Esophagus muscularis mucosa (tissue), 4 donors: ENCODE measurements around the gene PKMYT1. TPM values are rescaled to one million over a fixed set of nuclear protein-coding genes. Genes with fewer than 3 reads are reported as not detected.

Source experiments
- DNase-seq: peaks from one replicate; pipeline ENCODE4 v3.0.0-alpha.2; 2017; ENCODE audit errors: extremely low spot score
- H3K27ac ChIP-seq, 4 donors: fragments of 200-600 bp; sonication (generic); replicated peaks in 1 of 4; 1 replicate in 3 of 4; 2 replicates in 1 of 4; pipeline ENCODE4 v1.5.1; 2016 to 2019; ENCODE audit warnings: mild to moderate bottlenecking in 1 of 4
- H3K27me3 ChIP-seq, 4 donors: fragments of 200-600 bp; sonication (generic); one replicate each; pipeline versions ENCODE4 v1.5.1 to v1.6.0; 2016 to 2019
- H3K36me3 ChIP-seq, 4 donors: fragments of 200-600 bp; sonication (generic); one replicate each; pipeline ENCODE4 v1.5.1; 2016 to 2019
- H3K4me1 ChIP-seq, 4 donors: fragments of 200-600 bp; sonication (generic); one replicate each; pipeline ENCODE4 v1.5.1; 2016 to 2019
- H3K4me3 ChIP-seq, 4 donors: fragments of 200-600 bp; sonication (generic); 1 replicate in 2 of 4; 2 replicates in 2 of 4; pipeline ENCODE4 v1.5.1; 2016 to 2019; ENCODE audit warnings: mild to moderate bottlenecking in 4 of 4, moderate library complexity in 1 of 4
- H3K9me3 ChIP-seq, 4 donors: fragments of 200-600 bp; sonication (generic); 1 replicate in 3 of 4; 2 replicates in 1 of 4; pipeline ENCODE4 v1.5.1; 2016 to 2019
- EP300 ChIP-seq: sonication (generic); formaldehyde crosslinking; IDR thresholded peaks from one replicate; pipeline ENCODE4 v1.6.1; 2017; ENCODE audit warnings: antibody characterized with exemption
- POLR2A ChIP-seq: fragments of 450-650 bp; IDR thresholded peaks from one replicate; pipeline ENCODE4 v1.6.1; 2017; ENCODE audit warnings: antibody characterized with exemption, moderate library complexity, mild to moderate bottlenecking, low read depth
- POLR2AphosphoS5 ChIP-seq, 2 donors: sonication (generic); formaldehyde crosslinking; IDR thresholded peaks; one replicate each; pipeline ENCODE4 v1.6.1; 2017; ENCODE audit warnings: antibody characterized with exemption in 2 of 2
- WGBS: methylation state at CpG from one replicate; pipeline ENCODE4 v1.1.5; 2018; 5-methylcytosine and 5-hydroxymethylcytosine counted together
- intact Hi-C: fragments of 100-400 bp; cut with DNase I; formaldehyde crosslinking; loops from one replicate; pipeline ENCODE4 v1.15.1; 2023
- total RNA-seq, 4 donors: library from RNA; depleted of rRNA; stranded (reverse); fragments of >200 nt; gene quantifications; one replicate each; pipeline versions ENCODE4 v1.1.0 to v1.2.1, GENCODE V29; 2016
- TF ChIP-seq, protein P1 (sequence below), 3 experiments: fragments of 200-600 bp in 2 of 3; fragments of 450-650 bp in 1 of 3; sonication (generic) in 2 of 3; IDR thresholded peaks; one replicate each; pipeline ENCODE4 v1.5.1; 2017 to 2019; ENCODE audit warnings: antibody characterized with exemption in 3 of 3, mild to moderate bottlenecking in 2 of 3, moderate library complexity in 1 of 3

The PKMYT1 gene
- total RNA-seq, 4 donors from 2014 or later: 0.57 to 2.5 TPM; not detected in 2

DNA sequence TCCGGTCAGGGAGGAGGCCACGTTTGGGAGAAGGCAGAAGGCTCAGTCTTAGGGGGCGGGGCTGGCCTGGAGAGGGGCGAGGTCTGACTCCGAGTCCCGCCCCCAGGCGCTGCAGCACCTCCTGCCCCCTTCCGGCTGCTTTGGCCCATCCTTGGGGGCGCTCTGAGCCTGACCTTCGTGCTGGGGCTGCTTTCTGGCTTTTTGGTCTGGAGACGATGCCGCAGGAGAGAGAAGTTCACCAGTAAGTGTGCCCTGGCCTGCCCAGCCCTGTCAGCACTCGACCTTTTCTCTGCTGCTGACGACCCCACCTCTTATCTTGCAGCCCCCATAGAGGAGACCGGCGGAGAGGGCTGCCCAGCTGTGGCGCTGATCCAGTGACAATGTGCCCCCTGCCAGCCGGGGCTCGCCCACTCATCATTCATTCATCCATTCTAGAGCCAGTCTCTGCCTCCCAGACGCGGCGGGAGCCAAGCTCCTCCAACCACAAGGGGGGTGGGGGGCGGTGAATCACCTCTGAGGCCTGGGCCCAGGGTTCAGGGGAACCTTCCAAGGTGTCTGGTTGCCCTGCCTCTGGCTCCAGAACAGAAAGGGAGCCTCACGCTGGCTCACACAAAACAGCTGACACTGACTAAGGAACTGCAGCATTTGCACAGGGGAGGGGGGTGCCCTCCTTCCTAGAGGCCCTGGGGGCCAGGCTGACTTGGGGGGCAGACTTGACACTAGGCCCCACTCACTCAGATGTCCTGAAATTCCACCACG lies 41.4 kb upstream of the PKMYT1 start:
- Histone ChIP-seq H3K27ac (peak overlapping the region; percentile 96 to 99 (median 98)), H3K4me3 (peak overlapping the region; percentile 66 to 86 (median 74)), H3K36me3 (peaks cover 3 to 15% (median 11%) of the 10 kb centered on the region in 4 donors), H3K4me1 (peaks cover 46 to 77% (median 66%) of the 10 kb centered on the region in 4 donors), H3K9me3 (no peaks in the 10 kb centered on the region), H3K27me3 (peaks cover 0 to 28% (median 20%) of the 10 kb centered on the region in 4 donors)
- intact Hi-C loops: no loop called here
- WGBS: 7% methylated on average over 6 of the region's 25 CpGs
- DNase-seq: no peak
- no peak for TF ChIP-seq EP300
- TF ChIP-seq, protein P1, sequence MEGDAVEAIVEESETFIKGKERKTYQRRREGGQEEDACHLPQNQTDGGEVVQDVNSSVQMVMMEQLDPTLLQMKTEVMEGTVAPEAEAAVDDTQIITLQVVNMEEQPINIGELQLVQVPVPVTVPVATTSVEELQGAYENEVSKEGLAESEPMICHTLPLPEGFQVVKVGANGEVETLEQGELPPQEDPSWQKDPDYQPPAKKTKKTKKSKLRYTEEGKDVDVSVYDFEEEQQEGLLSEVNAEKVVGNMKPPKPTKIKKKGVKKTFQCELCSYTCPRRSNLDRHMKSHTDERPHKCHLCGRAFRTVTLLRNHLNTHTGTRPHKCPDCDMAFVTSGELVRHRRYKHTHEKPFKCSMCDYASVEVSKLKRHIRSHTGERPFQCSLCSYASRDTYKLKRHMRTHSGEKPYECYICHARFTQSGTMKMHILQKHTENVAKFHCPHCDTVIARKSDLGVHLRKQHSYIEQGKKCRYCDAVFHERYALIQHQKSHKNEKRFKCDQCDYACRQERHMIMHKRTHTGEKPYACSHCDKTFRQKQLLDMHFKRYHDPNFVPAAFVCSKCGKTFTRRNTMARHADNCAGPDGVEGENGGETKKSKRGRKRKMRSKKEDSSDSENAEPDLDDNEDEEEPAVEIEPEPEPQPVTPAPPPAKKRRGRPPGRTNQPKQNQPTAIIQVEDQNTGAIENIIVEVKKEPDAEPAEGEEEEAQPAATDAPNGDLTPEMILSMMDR (IDR thresholded peaks at IDR 0.05): peak in 2 of 3 experiments; percentile 37 to 39

DNA sequence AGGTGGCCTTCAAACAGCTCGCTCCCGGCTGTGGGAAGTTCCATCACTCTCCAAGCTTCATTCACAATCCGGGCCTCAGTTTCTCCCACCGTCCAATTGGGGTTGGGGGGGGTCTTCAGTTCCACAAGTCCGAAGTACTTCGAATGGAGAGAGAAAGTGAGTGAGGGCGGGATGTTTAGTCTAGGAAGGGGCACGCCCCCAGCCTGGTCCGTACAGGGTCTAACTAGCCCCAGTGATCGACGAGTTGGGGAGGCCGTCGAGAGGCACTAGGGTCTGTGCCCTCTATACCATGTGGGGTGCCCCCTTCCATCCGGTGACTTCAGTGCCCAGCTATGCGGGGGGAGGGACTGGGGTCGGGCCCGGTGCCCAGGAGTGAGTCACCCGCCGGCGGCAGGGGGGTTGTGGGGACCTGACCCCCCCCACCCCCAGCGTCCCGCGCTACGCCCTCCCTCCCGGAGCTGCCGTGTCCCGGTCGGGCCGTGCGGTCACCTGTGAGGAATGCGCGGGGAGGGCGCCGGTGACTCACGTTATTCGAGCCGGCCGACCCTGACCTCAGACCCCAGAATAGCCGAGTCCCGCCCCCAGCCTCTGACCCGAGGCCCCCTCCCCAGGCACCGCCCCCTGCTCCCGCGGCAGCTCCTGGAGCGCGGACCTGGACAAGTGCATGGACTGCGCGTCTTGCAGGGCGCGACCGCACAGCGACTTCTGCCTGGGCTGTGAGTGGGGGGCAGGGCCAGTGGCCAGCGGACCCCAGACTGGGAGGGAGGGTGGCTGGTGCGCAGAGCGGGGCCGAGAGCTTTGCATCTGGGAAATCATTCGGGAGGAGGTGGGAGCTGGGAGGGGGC lies 40.6 kb upstream of the PKMYT1 start:
- DNase-seq: peak; percentile 94
- intact Hi-C loops: no loop called here
- TF ChIP-seq, protein P1 (IDR thresholded peaks at IDR 0.05): no peak
- peak; percentile 78 to 87 for TF ChIP-seq POLR2AphosphoS5 (IDR thresholded peaks at IDR 0.05)
- peak overlapping the region; percentile 66 to 86 (median 74) for H3K4me3 ChIP-seq
- peaks cover 0 to 7% (median 3%) of the 10 kb centered on the region in 4 donors for H3K36me3 ChIP-seq
- no peaks in the 10 kb centered on the region for H3K9me3 ChIP-seq
- WGBS: 0% methylated on average over 16 of the region's 57 CpGs
- H3K4me1 ChIP-seq: peaks cover 46 to 73% (median 66%) of the 10 kb centered on the region in 4 donors
- H3K27me3 ChIP-seq: peaks cover 0 to 28% (median 20%) of the 10 kb centered on the region in 4 donors
- peak overlapping the region; percentile 96 to 99 (median 98) for H3K27ac ChIP-seq

DNA sequence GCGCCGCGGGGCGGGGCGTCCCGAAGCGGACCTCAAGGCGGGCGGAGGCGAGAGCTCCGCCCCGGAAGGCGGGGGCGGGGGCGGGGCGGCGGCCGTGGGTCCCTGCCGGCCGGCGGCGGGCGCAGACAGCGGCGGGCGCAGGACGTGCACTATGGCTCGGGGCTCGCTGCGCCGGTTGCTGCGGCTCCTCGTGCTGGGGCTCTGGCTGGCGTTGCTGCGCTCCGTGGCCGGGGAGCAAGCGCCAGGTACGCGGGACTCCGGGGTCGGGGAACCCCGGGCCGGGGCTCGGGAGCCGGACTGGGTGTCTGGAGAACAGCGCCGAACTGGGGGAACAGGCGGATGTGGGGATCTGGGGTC lies 40.0 kb upstream of the PKMYT1 start, which contains the start of gene TNFRSF12A:
Gene TNFRSF12A (plus strand): TSS at position 122 of the 357 bp plus-strand sequence. CDS start 30 bp downstream, at position 152.
- Histone ChIP-seq H3K4me1 (peaks cover 46 to 67% (median 63%) of the 10 kb centered on the region in 4 donors), H3K9me3 (no peaks in the 10 kb centered on the region), H3K4me3 (peak within 1 kb of the TSS; percentile 66 to 86 (median 74)), H3K27ac (peak within 1 kb of the TSS; percentile 96 to 99 (median 98)), H3K27me3 (peaks cover 0 to 30% (median 20%) of the 10 kb centered on the region in 4 donors), H3K36me3 (peaks cover 0 to 4% (median 0%) of the 10 kb centered on the region in 4 donors)
- WGBS: no CpG with 5 or more reads among the region's 49 CpGs
- TF ChIP-seq POLR2AphosphoS5 (IDR thresholded peaks at IDR 0.05) (peak; percentile 67 to 77), EP300 (no peak), POLR2A (peak; percentile 69)
- TF ChIP-seq, protein P1 (IDR thresholded peaks at IDR 0.05): peak in 1 of 3 experiments; percentile 12
- DNase-seq: peak; percentile 93
- intact Hi-C loops: no loop called here

DNA sequence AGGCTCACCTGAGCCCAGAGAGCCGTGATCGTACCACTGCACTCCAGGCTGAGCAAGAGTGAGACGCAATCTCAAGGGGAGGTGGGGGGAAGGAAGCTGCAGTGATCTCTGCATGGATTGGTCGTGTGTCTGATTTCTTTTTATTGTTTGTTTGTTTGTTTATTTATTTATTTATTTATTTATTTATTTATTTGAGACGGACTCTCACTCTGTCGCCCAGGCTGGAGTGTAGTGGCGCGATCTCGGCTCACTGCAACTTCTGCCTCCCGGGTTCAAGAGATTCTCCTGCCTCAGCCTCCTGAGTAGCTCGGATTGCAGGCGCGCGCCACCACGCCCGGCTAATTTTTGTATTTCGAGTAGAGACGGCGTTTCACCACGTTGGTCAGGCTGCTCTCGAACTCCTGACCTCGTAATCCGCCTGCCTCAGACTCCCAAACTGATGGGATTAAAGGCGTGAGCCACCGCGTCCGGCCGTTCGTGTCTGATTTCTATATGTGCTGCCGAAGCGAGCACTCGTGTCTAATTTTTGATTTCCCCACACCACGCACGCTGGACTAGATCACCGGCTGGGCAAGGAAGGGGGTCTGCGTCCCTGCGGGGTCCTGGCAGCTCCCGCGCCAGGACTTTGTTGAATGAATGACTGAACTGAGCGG lies 39.5 kb upstream of the PKMYT1 start:
- Histone ChIP-seq H3K27me3 (peaks cover 0 to 35% (median 20%) of the 10 kb centered on the region in 4 donors), H3K4me1 (peaks cover 44 to 62% (median 58%) of the 10 kb centered on the region in 4 donors), H3K9me3 (no peaks in the 10 kb centered on the region), H3K27ac (peak overlapping the region; percentile 96 to 99 (median 98)), H3K36me3 (peaks cover 0 to 4% (median 0%) of the 10 kb centered on the region in 4 donors), H3K4me3 (peak overlapping the region; percentile 66 to 86 (median 74))
- WGBS: 55% methylated on average over 22 of the region's 40 CpGs
- TF ChIP-seq, protein P1 (IDR thresholded peaks at IDR 0.05): no peak
- TF ChIP-seq POLR2A: no peak
- TF ChIP-seq POLR2AphosphoS5 (IDR thresholded peaks at IDR 0.05): no peak
- TF ChIP-seq EP300: no peak
- intact Hi-C loops: no loop called here
- DNase-seq: no peak
